H1 (cell line): ENCODE data around the gene TSGA10IP. TPM values are rescaled to one million over a fixed set of nuclear protein-coding genes. Genes with fewer than 3 reads are reported as not detected.

Source experiments
- CTCF ChIA-PET: fragments of 300-600 bp; sonication (Branson Sonifier 250); formaldehyde crosslinking; loops from one replicate; lab custom pipeline; 2021; ENCODE audit not compliant: partially characterized antibody; lab: Charles Lee
- POLR2A ChIA-PET: fragments of 300-600 bp; sonication (Branson Sonifier 250); formaldehyde crosslinking; loops from one replicate; lab custom pipeline; 2021; ENCODE audit warnings: inconsistent platforms; ENCODE audit not compliant: partially characterized antibody; lab: Charles Lee
- DNase-seq, 2 experiments: peaks; one replicate each; pipeline versions ENCODE4 v3.0.0 to v3.0.0-alpha.2; 2010 to 2022; ENCODE audit warnings: low spot score in 2 of 2, low read depth in 1 of 2, mixed read lengths in 1 of 2
- FAIRE-seq: peaks from 2 replicates; lab custom pipeline; 2011; peaks lifted over from hg19 to GRCh38; lab: Jason Lieb, UNC
- H2AFZ ChIP-seq: 2 replicates; pipeline ENCODE4 v1.8.1; 2012; ENCODE audit warnings: low read length, inconsistent platforms
- H2AK5ac ChIP-seq: 2 replicates; pipeline ENCODE4 v1.6.1; 2013; ENCODE audit warnings: low read depth, low read length
- H2BK120ac ChIP-seq: replicated peaks from 2 replicates; pipeline ENCODE3; 2013; ENCODE audit warnings: low read depth, low read length, inconsistent platforms
- H2BK12ac ChIP-seq: 2 replicates; pipeline ENCODE4 v1.6.1; 2013; ENCODE audit warnings: low read depth, low read length
- H2BK15ac ChIP-seq: 2 replicates; pipeline ENCODE4 v1.6.1; 2013; ENCODE audit warnings: low read length
- H2BK20ac ChIP-seq: 2 replicates; pipeline ENCODE4 v1.6.1; 2013; ENCODE audit warnings: low read length
- H2BK5ac ChIP-seq: 2 replicates; pipeline ENCODE4 v1.6.1; 2013; ENCODE audit warnings: low read depth, low read length
- H3K14ac ChIP-seq: 2 replicates; pipeline ENCODE4 v1.6.1; 2013; ENCODE audit warnings: inconsistent platforms; ENCODE audit not compliant: insufficient read length
- H3K18ac ChIP-seq: 2 replicates; pipeline ENCODE4 v1.6.1; 2013; ENCODE audit warnings: low read length; ENCODE audit errors: extremely low read depth
- H3K23ac ChIP-seq: 2 replicates; pipeline ENCODE4 v1.6.1; 2013; ENCODE audit warnings: inconsistent platforms; ENCODE audit not compliant: insufficient read length
- H3K23me2 ChIP-seq: 2 replicates; pipeline ENCODE4 v1.6.1; 2013; ENCODE audit warnings: low read depth, low read length
- H3K27ac ChIP-seq: 2 replicates; pipeline ENCODE4 v1.6.1; 2011; ENCODE audit warnings: low read depth, low read length, inconsistent platforms
- H3K27me3 ChIP-seq, 4 experiments: replicated peaks in 1 of 4; 1 replicate in 1 of 4; 2 replicates in 3 of 4; pipeline versions ENCODE4 v1.6.1 to v1.8.1; 2011 to 2013; ENCODE audit warnings: low read length in 3 of 4, mild to moderate bottlenecking in 3 of 4, inconsistent platforms in 2 of 4, mixed read lengths in 2 of 4, moderate library complexity in 1 of 4; ENCODE audit not compliant: control insufficient read depth in 3 of 4, insufficient read depth in 3 of 4; ENCODE audit errors: extremely low read depth in 1 of 4
- H3K36me3 ChIP-seq, 4 experiments: 2 replicates each; pipeline versions ENCODE4 v1.6.1 to v1.8.1; 2011 to 2013; ENCODE audit warnings: mild to moderate bottlenecking in 4 of 4, low read length in 3 of 4, moderate library complexity in 2 of 4, control low read depth in 1 of 4, inconsistent platforms in 1 of 4; ENCODE audit not compliant: insufficient read depth in 4 of 4, control insufficient read depth in 2 of 4
- H3K4ac ChIP-seq: replicated peaks from 2 replicates; pipeline ENCODE3; 2013; ENCODE audit warnings: low read length, low read depth, mixed read lengths, inconsistent platforms; ENCODE audit not compliant: insufficient read length
- H3K4me1 ChIP-seq, 4 experiments: replicated peaks in 1 of 4; 1 replicate in 1 of 4; 2 replicates in 3 of 4; pipeline versions ENCODE4 v1.6.1 to v1.8.1; 2011 to 2013; ENCODE audit warnings: low read length in 3 of 4, inconsistent platforms in 2 of 4, mixed read lengths in 1 of 4; ENCODE audit not compliant: insufficient read depth in 4 of 4, control insufficient read depth in 3 of 4
- H3K4me2 ChIP-seq, 2 experiments: 2 replicates each; pipeline versions ENCODE4 v1.6.1 to v1.8.1; 2011 to 2013; ENCODE audit warnings: low read depth in 2 of 2, low read length in 2 of 2, control low read depth in 1 of 2, inconsistent platforms in 1 of 2, mild to moderate bottlenecking in 1 of 2; ENCODE audit not compliant: insufficient read depth in 1 of 2
- H3K4me3 ChIP-seq, 4 experiments: fragments of 200-600, 300-600 bp in 1 of 4; sonication (generic), shearing (Covaris generic), sonication (Bioruptor Twin) in 1 of 4; 2 replicates each; pipeline versions ENCODE4 v1.5.1 to v1.8.1; 2011 to 2016; ENCODE audit warnings: low read length in 4 of 4, low read depth in 3 of 4, control low read depth in 2 of 4, inconsistent platforms in 2 of 4, mild to moderate bottlenecking in 2 of 4, mixed read lengths in 1 of 4, moderate library complexity in 1 of 4; ENCODE audit not compliant: insufficient read depth in 2 of 4; ENCODE audit errors: extremely low read depth in 1 of 4
- H3K56ac ChIP-seq: replicated peaks from 2 replicates; pipeline ENCODE3; 2013; ENCODE audit warnings: low read depth, mild to moderate bottlenecking, mixed read lengths, low read length, inconsistent platforms; ENCODE audit not compliant: insufficient read length
- H3K79me1 ChIP-seq: 2 replicates; pipeline ENCODE4 v1.6.1; 2013; ENCODE audit warnings: low read depth, low read length, control low read depth
- H3K79me2 ChIP-seq, 2 experiments: 2 replicates each; pipeline versions ENCODE4 v1.6.1 to v1.8.1; 2012 to 2013; ENCODE audit warnings: low read length in 2 of 2, mild to moderate bottlenecking in 2 of 2, inconsistent platforms in 1 of 2; ENCODE audit not compliant: insufficient read depth in 2 of 2, control insufficient read depth in 1 of 2
- H3K9ac ChIP-seq, 4 experiments: replicated peaks in 1 of 4; 1 replicate in 1 of 4; 2 replicates in 3 of 4; pipeline versions ENCODE4 v1.6.1 to v1.8.1; 2011 to 2013; ENCODE audit warnings: low read depth in 3 of 4, low read length in 3 of 4, control low read depth in 2 of 4, mild to moderate bottlenecking in 2 of 4, moderate library complexity in 2 of 4, inconsistent platforms in 1 of 4; ENCODE audit errors: extremely low read depth in 1 of 4
- H3K9me3 ChIP-seq, 2 experiments: 2 replicates each; pipeline versions ENCODE4 v1.6.1 to v1.8.1; 2012 to 2013; ENCODE audit warnings: mild to moderate bottlenecking in 2 of 2, moderate library complexity in 2 of 2, control low read depth in 1 of 2, inconsistent platforms in 1 of 2, low read depth in 1 of 2, low read length in 1 of 2, mixed read lengths in 1 of 2; ENCODE audit not compliant: insufficient read depth in 2 of 2
- H4K20me1 ChIP-seq, 2 experiments: replicated peaks in 1 of 2; 2 replicates each; pipeline versions ENCODE3 to v1.8.1; 2011 to 2013; ENCODE audit warnings: inconsistent platforms in 2 of 2, low read length in 2 of 2, mild to moderate bottlenecking in 1 of 2; ENCODE audit not compliant: insufficient read depth in 2 of 2, control insufficient read depth in 1 of 2
- H4K5ac ChIP-seq: 2 replicates; pipeline ENCODE4 v1.6.1; 2013; ENCODE audit warnings: low read length, low read depth, mixed read lengths, inconsistent platforms; ENCODE audit not compliant: insufficient read length
- H4K8ac ChIP-seq: 2 replicates; pipeline ENCODE4 v1.8.0; 2013; ENCODE audit warnings: mild to moderate bottlenecking, moderate library complexity, low read length, inconsistent platforms; ENCODE audit not compliant: insufficient read depth; ENCODE audit errors: extremely low read depth
- H4K91ac ChIP-seq: replicated peaks from 2 replicates; pipeline ENCODE3; 2013; ENCODE audit warnings: low read length, mixed read lengths, inconsistent platforms; ENCODE audit not compliant: insufficient read length
- CTCF ChIP-seq, 3 experiments: IDR thresholded peaks; 1 replicate in 2 of 3; 2 replicates in 1 of 3; pipeline versions ENCODE4 v1.5.1 to v1.6.1; 2011; ENCODE audit warnings: low read length in 3 of 3, mild to moderate bottlenecking in 3 of 3, inconsistent platforms in 2 of 3, low read depth in 1 of 3, moderate library complexity in 1 of 3; ENCODE audit not compliant: insufficient read depth in 1 of 3; ENCODE audit errors: control extremely low read depth in 1 of 3
- KDM1A ChIP-seq: fragments of 200-600, 300-600 bp; sonication (generic); IDR thresholded peaks from 2 replicates; pipeline ENCODE4 v1.7.1; 2016; ENCODE audit warnings: mild to moderate bottlenecking, low read length, borderline replicate concordance
- KDM5A ChIP-seq: fragments of 200-600 bp; IDR thresholded peaks from 2 replicates; pipeline ENCODE4 v1.7.1; 2012; ENCODE audit warnings: mild to moderate bottlenecking, low read length, inconsistent platforms, mixed read lengths
- RAD21 ChIP-seq, 2 experiments: IDR thresholded peaks in 1 of 2; conservative IDR thresholded peaks in 1 of 2; 2 replicates each; pipeline ENCODE4 v1.6.1; 2011; ENCODE audit warnings: low read depth in 2 of 2, low read length in 2 of 2, improper control_type of control experiment in 1 of 2, inconsistent platforms in 1 of 2, mild to moderate bottlenecking in 1 of 2, moderate library complexity in 1 of 2
- SP4 ChIP-seq: IDR thresholded peaks from 2 replicates; pipeline ENCODE4 v1.6.1; 2012; ENCODE audit warnings: low read length, inconsistent platforms
- TAF7 ChIP-seq: optimal IDR thresholded peaks from 2 replicates; pipeline ENCODE3; 2011; ENCODE audit warnings: low read depth, mild to moderate bottlenecking, inconsistent platforms, low read length, moderate library complexity, borderline replicate concordance
- YY1 ChIP-seq: IDR thresholded peaks from 2 replicates; pipeline ENCODE4 v1.6.1; 2011; ENCODE audit warnings: low read depth, mild to moderate bottlenecking, low read length
- WGBS, 2 experiments: shearing (Covaris generic) in 1 of 2; methylation state at CpG; one replicate each; pipeline versions ENCODE4 v1.1.6 to v1.1.7; 2013 to 2015; ENCODE audit warnings: low lambda C conversion rate in 2 of 2, mixed read lengths in 2 of 2, inconsistent platforms in 1 of 2, low coverage in 1 of 2, missing lambda C conversion rate in 1 of 2; ENCODE audit not compliant: insufficient replicate concordance in 2 of 2, insufficient coverage in 1 of 2, insufficient read length in 1 of 2; ENCODE audit errors: extremely low coverage in 1 of 2, missing lambda C conversion rate in 1 of 2; 5-methylcytosine and 5-hydroxymethylcytosine counted together
- polyA plus RNA-seq, 7 experiments: library from polyadenylated mRNA; depleted of rRNA in 3 of 7; stranded (reverse) in 5 of 7; unstranded in 2 of 7; fragments of >200 nt in 5 of 7; fragments of 200-250 nt in 2 of 7; gene quantifications; 1 replicate in 5 of 7; 2 replicates in 1 of 7; 4 replicates in 1 of 7; pipeline versions ENCODE4 v1.2.1 to v1.2.3, GENCODE V29; 2011 to 2013; ENCODE audit warnings: missing spikeins in 2 of 7, mixed read lengths in 2 of 7
- total RNA-seq: library from RNA; stranded (reverse); fragmentation: NEBNext Ultra II Directional; extraction: Animal tissue kit (Norgen Biotek cat#: 25700); gene quantifications from 2 replicates; pipeline ENCODE4 v1.2.1, GENCODE V29; 2021

The TSGA10IP gene
- total and polyA plus RNA-seq, 2 of the 8 experiments (the other 6 are each of a cell fraction or from before 2014, with no cell fraction given): 1.9 to 6.0 TPM

DNA sequence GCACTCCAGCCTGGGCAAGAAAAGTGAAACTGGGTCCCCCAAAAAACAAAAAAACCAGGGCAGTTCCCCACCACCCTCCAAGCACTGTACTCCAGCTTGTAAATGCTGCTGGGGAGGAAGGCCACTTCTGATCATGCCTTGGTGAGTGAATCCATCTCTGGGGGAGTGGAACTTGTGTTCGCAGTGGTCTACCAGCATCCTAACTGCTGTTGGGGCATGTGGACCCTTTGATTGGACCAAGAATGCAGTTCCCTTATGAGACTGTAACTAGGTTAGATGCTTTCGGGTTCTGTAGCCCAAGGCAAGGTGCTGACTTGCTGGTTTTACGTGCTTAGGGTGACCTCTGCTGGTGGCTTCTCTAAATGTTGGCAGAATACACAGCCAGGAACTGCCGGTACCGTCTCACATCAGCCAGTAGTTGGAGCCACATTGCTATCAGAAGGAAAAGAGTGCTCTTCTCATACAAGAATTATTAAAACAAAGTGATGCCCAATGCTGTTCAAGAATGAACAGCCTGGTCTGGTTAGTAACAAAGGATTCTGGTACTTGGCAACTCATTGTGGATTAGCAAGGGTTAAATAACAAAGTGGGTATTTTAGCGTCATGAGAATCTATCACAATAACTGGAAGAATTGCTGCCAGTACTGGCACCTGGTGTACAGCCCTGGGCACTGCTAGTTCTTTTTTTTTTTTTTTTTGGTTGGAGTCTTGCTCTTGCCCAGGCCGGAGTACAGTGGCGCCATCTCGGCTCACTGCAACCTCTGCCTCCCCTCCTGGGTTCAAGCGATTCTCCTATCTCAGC, 43.7 kb downstream of the TSGA10IP start:
- POLR2A ChIA-PET: interaction anchor here (0.5 to 1.3 kb wide), 5 partner anchors 10 to 269 kb away, joined by 3 read pairs; partner anchors contain the start of gene RNASEH2C
- no peak overlapping the region for H3K27ac ChIP-seq
- no peaks in the 10 kb centered on the region for H3K23me2 ChIP-seq
- no peaks in the 10 kb centered on the region for H3K36me3 ChIP-seq
- DNase-seq (peak; percentile 78 to 90), FAIRE-seq (peak; percentile 99)
- CTCF ChIA-PET: interaction anchor here (0.7 to 18.4 kb wide), 40 partner anchors 9 to 446 kb away, joined by 3 to 281 read pairs (median 4); partner anchors contain the start of genes CCDC85B, CTSW, FIBP and KAT5
- H3K23ac ChIP-seq: no peak overlapping the region
- H3K9me3 ChIP-seq: no peaks in the 10 kb centered on the region
- H4K20me1 ChIP-seq: peaks cover 0 to 3% of the 10 kb centered on the region in 2 experiments
- H4K5ac ChIP-seq: no peak overlapping the region
- no peak overlapping the region for H2AFZ ChIP-seq
- no peaks in the 10 kb centered on the region for H3K79me1 ChIP-seq
- no peak overlapping the region for H4K91ac ChIP-seq
- H3K79me2 ChIP-seq: no peaks in the 10 kb centered on the region
- no peak overlapping the region for H2BK5ac ChIP-seq
- H3K27me3 ChIP-seq: no peaks in the 10 kb centered on the region; a peak in 1 of 7 replicates
- no peak overlapping the region for H3K14ac ChIP-seq
- 46% methylated on average over 9 of the region's 10 CpGs; no CpG with 5 or more reads in 1 of the 2 experiments for WGBS, 2 experiments
- H3K4me3 ChIP-seq: no peak overlapping the region
- H3K18ac ChIP-seq: no peak overlapping the region
- H3K4ac ChIP-seq: no peak overlapping the region
- no peak overlapping the region for H3K9ac ChIP-seq
- no peak overlapping the region for H2AK5ac ChIP-seq
- no peak overlapping the region for H4K8ac ChIP-seq
- H2BK120ac ChIP-seq: no peak overlapping the region
- no peaks in the 10 kb centered on the region for H3K4me1 ChIP-seq
- H2BK20ac ChIP-seq: no peak overlapping the region
- no peak overlapping the region for H2BK15ac ChIP-seq
- H3K4me2 ChIP-seq: no peak overlapping the region
- H2BK12ac ChIP-seq: no peak overlapping the region
- H3K56ac ChIP-seq: no peak overlapping the region
- no peak for TF ChIP-seq KDM5A
- TF ChIP-seq TAF7: peak; percentile 26
- peak; percentile 96 for TF ChIP-seq RAD21 (IDR thresholded peaks at IDR 0.05 in 1 of 2, conservative IDR thresholded peaks at IDR 0.05 in 1 of 2; ENCODE audit: low read depth in 2 of 2, low read length in 2 of 2)
- TF ChIP-seq KDM1A: no peak; the same call in 1 of the 2 replicates
- no peak for TF ChIP-seq YY1
- peak; percentile 79 to 99 (median 99) for TF ChIP-seq CTCF (IDR thresholded peaks at IDR 0.05; ENCODE audit: control extremely low read depth in 1 of 3, insufficient read depth in 1 of 3, low read depth in 1 of 3, low read length in 3 of 3)
- no peak for TF ChIP-seq SP4
